ENCODE results near the gene OPCML.

Gene OPCML

DNA sequence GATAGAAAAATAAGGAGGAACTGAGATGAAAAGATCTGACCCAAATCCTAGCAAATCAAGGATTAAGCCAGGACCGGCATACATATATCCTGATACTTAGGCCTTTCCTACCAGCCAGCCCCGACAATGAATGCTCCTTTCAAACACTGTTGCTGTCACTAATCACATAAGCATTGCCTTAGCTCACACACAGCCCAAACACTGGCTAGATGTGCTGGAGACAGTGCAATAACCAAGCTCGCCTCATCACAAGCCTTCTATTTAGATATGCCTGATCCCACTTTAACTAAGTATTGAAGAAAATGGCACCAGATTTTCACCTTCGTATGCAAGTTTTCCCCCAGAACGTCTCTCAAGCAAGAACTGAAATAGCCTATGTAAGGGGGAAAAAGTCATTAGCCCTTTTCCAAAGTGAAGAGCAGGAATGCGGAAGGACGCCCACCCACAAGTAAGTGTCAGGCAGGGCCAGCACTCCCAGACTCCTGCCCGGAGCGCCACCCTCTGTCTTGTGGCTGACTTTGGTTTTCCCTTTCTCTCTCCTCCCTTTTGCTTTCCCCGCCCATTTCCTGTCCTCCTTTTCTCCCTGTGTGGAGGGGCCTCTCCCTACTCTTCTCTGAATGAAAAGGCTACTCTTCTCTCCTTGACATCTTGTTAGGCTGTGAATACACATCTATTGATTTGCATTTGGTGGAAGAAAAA lies 8.9 kb upstream of the OPCML start:
- DNase-seq (ENCODE audit: low spot score) = no peak

DNA sequence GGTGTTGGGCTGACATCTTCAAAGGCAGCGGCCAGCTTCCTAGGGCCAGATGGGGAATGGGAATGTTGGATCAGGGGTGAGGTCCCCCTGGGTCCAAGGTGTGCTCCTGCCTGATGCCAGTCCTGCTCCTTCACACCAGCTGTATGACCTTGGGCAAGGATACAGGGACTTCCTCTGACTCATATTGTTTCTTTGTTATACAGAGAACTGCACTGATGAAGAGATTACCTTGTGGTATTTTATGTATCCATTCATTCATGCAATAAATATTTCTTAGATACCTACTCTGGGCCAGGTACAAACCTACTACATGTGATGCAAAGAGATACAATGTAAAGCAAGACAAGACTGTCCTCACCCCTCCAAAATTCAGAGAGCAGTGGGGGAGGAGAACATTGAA lies 3.9 kb upstream of the OPCML start:
- no peak for DNase-seq (ENCODE audit: low spot score)

DNA sequence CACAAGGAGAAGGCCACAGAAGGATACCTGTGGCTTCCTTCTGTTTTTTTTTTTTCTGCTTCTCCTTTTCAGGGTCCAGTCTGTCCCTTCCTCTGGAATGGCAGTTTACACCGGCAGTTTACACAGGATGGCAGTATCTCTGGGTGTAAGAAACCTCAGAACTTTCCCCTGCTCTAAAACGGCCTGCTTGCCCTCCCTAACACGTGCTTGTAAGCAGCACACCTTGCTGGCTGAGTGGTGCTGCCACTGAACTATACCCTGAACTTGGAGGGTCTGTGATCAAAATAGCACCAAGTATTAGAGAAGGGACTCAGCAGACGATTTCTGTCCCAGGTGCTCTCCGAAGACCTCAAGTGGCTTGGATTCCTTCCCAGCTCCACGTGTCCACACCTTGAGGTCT lies 904 bp upstream of the OPCML start:
- DNase-seq (ENCODE audit: low spot score) = no peak

DNA sequence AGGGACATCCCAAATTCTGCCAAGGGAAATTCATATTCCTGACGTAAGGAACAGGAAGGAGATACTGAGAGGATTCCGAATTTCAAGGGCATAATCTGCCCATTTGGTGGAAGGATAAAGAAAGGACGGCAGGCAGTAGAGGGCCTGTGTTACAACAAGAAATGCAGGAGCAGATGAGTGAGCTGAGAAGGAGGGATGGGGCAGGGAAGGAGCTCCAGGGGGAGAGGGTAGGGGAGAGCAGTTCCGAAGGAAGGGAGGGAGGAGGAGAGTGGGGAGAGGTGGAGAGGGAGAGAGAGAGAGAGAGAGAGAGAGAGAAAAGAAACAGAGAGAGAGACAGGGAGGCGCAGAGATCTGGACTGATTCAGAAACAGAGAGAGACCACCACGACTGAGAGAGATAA lies 843 bp downstream of the OPCML start:
- DNase-seq (ENCODE audit: low spot score) = no peak

DNA sequence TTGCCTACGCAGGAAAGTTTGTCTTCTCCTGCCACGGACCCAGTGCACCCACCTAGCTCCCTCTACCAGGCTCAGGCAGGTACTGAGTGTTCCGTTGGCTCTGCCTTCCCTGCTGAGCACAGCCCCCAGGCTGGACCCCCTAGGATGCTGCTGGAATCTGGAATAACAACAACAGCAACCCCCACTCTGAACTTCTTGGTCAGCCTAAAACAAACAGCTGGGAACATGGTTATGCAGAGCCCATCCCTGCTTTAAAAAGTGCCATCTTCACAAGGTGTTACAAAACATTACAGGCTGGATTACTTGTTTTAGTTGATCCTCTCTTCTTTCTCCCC lies 1.8 kb downstream of the OPCML start:
- no peak for DNase-seq (ENCODE audit: low spot score)

DNA sequence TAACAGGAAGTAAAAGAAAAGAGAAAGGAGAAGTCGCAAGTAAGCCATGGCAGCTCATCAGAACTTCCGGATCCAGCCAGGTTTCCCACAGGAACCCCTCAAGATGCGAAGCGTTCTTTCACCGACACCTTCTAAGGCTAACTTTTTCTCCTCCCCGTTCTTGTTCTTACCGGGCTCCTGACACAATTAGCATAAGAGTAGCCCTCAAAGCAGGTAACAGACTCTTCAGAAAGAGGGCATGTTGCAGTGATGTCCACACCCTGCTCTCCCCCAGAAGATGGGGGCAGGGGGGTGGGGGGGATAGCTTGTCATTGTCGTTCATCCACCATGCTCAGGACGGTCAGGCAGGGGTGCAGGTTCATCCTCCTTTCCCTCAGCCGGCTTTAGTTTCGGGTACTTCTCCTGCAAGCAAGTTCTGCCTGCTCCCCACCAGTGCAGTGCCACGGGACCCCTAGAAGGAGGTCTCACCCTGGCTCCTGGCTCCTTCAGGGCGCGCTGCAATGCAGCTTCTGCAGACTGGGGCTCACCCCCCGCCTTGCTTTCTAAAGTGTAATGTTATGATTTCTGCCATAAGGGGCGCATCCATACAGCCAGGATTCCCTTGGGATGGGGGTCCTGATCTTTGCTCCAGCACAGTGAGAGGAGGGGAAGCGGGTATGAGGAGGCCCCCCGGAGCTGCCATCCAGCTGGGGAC lies 2.3 kb downstream of the OPCML start:
- no peak for DNase-seq (ENCODE audit: low spot score)

DNA sequence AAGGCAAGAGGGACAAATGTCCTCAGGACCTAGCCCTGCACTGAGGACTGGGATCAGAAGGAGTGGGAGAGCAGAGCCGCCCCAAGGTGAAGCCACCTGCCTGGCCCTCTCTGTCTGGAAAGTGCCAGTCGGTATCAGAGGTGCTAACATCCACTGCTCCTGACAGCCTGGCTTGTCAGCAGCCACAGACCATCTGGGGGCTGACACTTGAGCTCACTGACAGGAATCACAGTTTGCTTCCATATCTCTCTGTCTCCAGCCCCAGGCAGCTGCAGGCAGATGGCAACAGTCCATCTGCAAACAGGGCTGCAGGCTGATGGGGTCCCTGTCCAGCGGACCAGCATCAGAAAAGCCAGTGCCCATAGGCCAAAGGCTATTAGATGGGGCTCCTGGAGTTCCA lies 5.5 kb downstream of the OPCML start:
- DNase-seq (ENCODE audit: low spot score) = no peak

DNA sequence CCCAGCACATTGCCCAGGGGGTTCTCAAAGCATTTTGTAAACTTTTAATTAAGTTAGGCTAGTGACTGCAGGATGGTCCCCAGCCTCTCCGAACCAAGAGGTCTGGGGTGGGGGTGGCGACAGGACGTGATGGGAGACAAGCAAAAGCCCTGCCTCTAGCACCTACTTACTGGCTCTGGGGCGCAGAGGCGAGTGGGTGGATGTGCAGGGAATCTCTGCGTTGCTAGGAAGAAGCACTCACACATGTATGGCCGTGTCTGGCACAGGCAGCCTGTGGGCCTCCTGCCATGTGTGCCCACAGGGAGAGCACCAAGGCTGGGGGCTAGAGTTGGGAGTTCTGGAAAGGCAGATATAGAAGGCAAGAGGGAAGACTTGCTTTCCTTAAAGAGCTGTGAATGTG lies 6.3 kb downstream of the OPCML start:
- no peak for DNase-seq (ENCODE audit: low spot score)

DNA sequence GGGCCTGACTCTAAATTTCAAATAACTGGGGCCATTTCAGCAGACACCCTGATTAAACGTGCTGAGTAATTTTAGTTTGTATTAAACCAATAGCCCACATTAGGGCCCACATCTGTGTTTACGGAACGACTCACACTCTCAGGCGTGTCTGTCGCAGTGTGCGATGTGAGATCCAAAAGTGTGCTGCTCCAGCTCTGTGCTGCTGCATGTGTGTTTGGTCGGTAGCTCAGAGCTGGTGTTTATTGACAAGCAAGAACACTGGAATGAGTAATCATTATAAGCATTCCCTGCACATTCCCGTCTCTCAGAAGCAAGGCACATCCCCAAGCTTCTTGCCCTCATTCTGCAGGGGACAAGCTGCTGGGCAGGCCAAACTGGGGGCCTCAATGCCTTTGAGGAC lies 7.8 kb downstream of the OPCML start:
- no peak for DNase-seq (ENCODE audit: low spot score)

DNA sequence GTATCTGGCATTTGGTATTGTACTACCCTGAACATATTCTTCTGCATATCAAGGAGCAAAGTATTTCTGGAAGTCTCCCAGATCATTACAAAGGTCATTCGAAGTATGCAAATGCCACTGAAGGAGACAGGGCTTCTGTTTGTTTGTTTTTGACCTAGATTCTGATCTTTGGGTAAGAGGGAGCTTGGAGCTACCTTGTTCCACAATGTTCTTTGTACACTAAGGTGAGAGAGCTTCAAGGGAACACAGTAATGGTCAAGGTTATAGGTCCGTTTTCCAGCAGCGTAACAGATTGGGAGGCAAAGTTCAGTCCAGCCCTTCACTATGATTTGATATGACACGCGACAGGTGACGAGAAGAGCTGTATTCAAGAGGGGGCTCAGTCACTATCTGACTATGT lies 10.0 kb downstream of the OPCML start:
- no peak for DNase-seq (ENCODE audit: low spot score)

DNA sequence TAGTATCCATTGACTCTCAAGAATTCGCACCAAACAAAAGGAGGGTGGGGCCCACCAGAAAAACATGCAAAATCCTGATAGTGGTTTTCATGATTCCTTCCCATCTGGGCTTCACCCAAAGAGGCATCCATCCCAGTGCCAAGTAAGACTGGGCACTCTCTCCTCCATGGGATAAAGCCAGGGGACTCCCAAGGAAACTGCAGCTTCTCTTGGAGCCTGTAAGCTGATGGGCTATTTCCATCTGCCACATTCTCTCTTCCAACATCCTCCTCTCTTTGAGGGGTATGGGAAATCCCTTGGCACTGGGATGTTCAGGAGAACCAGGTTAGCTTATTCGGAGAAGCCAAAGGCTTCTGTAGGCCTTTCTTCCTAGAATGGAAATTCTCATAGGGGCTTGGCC lies 10.8 kb downstream of the OPCML start:
- DNase-seq (ENCODE audit: low spot score) = no peak

DNA sequence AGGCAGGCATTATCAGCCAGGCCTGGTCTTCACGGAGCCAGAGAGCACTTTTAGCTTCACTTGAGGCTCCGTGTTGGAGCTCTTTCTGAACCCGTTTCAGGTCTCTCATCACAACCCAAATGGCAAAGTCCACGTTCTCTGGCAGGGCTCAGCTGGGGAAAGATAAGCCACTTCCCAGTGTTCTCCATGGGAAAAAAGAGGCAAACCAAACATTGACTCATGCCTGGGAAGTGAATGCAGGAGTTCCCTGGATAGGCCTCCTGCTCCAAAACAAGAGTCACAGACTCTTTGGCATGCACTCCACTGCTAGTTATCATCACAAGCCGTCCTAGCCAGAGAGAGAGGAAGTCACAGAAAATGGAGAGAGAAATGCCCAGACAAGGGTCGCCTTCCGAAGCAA lies 11.6 kb downstream of the OPCML start:
- no peak for DNase-seq (ENCODE audit: low spot score)

DNA sequence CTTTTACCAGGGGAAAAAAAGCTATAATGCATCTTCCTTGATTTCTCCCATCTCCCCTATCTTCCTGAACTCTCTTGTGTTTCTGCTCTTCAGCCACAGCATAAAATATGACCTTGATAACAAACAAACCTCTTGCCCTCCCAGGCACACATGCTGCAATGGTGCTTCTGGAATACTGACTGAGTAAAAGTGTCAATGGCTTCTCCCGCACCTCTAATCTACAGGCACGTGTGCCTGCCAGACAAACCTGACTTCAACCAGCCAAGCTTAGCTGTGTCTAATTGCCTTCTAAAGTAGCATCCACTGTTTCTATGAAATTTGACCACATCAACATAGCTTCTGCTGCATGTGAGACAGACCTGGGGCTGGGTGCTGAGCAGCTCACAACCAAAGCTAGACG lies 12.7 kb downstream of the OPCML start:
- DNase-seq (ENCODE audit: low spot score) = no peak

DNA sequence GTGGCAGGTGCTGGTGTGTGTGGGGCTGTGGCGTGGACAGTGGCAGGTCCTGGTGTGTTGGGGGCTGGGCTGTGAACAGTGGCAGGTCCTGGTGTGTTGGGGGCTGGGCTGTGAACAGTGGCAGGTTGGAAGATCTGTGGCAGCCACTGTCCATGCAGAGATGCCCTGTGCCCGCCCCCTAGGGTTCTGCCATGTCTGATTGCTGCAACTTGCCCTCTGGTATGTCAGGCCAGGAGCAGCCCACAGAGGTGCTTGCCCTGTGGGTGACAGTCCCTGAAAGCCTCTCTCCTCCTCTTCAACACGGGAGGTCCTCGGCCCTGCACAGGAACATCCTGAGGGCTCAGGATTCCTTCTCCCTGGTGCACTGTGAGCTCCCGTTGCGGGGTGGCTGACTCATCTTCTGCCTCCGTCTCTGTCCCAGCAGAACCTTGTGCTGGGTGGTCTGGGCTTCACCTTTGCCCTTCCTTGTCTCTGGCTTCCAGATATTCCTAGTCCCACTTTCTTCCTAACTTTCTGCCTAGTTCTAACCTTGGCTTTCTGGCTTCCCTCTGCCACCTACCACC lies 13.5 kb downstream of the OPCML start:
- no peak for DNase-seq (ENCODE audit: low spot score)

DNA sequence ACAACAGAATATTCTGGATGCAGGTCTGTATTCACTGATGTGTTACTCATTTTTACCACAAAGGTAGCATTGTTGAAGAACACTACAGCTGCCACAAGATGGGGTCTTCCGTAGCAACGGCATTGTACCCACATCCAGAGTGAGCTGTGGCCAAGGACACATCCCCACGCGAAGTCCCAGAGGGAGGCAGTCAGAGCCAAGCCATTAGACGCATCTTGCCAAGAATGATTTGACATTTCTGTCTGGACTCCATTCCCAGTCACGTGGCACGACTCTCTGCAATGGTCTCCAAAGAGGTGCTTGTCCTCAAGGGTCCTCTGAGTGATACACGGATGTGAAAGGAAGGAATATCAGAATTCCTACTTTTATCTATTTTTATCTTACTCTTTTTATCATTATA lies 15.5 kb downstream of the OPCML start:
- no peak for DNase-seq (ENCODE audit: low spot score)

DNA sequence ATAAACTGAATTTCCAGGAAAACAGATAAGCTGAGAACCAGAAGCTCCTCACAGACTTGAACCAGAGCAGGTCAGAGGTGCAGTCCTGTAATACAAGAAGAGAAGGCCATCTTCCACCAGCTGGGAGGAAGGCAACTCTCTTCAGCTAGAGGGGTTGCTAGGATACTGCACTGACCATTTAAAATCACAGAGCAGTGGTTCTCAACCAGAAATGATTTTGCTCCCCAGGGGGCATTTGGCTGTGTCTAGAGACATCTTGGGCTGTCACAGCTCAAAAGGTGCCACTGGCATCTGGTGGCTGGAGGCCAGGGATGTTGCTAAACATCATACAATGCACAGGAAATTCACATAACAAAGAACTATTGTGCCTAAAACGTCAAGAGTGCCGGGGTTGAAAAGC lies 17.2 kb downstream of the OPCML start:
- DNase-seq (ENCODE audit: low spot score) = no peak

DNA sequence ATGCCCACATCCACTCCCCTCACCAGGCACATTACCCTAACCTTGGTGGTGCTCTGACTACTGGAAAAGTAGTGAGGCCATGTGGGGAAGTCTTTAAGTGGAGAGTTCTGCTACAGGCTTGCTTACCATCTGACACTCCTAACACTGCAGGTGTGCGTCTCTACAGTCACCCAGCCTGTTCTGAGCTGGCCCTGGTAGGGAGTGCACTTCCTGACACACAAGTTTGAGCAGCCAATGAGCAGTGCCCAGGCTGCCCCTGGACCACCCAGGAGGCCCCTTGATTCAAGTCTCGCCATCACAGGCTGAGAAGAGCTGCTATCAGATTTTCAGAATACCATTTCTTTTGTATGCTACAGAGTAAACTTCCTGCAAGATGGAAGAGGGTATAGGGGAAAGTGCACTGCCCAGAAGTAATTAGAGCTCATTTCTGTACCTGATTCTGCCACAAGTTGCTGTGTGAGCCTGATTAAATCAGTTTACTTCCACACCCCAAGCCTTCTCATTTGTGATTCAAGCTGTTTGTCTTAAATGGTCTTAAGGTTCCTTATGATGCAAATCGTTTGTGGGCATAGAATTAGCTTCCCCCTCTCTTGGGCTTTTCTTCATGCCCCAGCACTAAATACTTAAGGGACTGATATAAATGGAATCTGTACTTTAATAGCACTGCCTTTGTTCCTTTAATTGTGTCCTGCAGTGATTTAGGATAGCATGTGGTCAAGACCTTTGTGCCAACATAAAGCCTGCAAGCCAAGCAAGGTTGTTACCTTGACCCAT lies 22.2 kb downstream of the OPCML start:
- no peak for DNase-seq (ENCODE audit: low spot score)

DNA sequence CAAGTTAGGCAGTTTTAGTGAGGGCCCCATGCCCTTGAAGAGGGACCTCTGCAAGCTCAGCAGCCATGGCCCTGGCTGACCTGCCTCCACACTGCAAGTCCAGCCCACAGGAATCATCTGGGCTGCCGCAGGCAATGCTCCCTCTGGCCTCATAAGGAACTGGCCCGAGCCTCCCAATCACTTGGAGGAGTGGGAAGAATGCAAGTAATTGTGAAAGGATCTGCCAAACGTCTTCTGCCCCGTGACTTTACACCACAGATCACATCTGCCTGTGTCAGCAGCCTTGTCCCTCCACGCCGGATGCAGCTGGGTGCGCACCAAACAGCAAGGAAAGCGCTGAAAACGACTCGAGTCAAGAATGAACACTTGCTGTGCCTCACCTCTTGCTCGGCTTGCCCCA lies 23.8 kb downstream of the OPCML start:
- DNase-seq (ENCODE audit: low spot score) = no peak

DNA sequence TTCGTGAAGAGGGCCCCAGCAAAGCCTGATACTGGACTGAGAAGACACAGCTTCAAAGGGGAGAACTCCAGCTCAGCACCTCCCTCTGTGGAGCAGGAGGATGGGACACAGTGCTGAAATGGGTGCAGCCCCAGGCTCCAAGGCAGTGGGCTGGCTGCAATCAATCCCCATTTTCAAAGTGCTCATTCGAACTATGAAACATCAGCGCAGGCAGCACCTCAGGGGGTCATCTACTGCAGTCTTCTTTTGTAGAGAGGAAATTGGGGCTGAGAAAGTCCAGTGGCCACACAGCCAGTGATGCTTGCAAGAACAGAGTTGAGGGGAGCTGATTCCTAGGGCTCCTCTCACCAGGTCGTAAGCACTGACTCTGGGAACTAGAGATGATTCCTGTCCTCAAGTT lies 25.1 kb downstream of the OPCML start:
- DNase-seq (ENCODE audit: low spot score) = no peak

DNA sequence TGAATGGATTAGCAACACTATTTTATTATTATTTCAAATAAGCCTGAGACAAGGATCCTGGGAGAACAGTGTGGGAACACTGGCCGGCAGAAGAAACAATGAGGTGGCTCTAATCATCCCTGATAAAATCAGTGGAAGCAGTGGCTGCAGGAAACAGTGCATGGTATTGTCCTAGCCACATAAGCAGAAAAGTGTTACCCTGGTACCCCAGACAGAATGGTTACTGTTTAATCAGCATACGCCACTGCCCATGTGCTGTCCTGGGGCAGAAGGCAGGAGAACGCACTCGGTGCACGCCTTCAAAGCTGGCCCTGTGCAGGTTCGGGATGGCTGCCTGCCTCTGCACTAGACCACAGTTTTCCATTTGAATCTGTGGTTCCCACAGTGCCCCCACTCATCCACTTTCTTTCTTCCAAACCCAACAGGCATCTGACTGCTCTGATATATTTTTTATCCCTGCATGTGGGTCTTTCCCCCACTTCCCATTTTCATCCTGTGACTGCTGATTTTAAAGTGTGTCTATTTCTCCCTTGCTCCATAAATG lies 25.7 kb downstream of the OPCML start:
- DNase-seq (ENCODE audit: low spot score) = no peak

DNA sequence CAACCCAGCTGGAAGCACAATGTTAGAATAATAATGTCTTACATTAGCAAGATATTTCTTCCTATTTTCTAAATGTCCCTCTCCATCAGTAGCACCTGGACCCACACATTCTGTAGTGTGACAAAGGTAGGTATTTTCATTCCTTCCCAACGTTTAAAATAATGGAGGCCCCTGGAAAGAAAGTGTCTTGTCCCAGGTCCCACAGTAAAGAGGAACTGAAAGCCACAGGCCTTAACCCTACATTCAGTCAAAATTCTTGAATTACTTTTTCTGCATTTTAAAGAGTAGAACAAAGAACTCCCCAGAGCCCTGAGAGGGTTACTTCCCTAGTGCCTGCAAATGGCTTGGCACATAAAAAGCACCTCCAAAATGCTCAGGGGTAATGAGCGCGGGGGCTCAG lies 26.3 kb downstream of the OPCML start:
- DNase-seq (ENCODE audit: low spot score) = no peak

DNA sequence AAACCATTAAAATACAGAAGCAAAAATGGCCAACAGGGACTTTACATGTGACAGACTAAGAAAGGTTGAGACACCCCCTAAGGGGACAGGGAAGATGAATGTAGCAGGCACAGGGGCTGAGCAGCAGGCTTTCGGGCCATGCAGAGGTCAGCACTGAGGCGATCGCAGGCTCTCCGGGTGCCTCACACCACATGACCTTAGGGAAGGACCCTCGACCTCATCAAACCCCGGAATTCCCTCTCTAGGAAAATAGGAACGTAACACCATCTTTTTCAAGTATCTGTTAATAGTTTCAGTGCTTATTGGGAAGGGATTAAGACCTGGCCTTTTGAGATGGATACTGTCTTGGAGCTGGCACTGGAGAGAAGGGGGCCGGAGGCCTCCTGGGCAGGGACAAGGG lies 27.4 kb downstream of the OPCML start:
- no peak for DNase-seq (ENCODE audit: low spot score)

DNA sequence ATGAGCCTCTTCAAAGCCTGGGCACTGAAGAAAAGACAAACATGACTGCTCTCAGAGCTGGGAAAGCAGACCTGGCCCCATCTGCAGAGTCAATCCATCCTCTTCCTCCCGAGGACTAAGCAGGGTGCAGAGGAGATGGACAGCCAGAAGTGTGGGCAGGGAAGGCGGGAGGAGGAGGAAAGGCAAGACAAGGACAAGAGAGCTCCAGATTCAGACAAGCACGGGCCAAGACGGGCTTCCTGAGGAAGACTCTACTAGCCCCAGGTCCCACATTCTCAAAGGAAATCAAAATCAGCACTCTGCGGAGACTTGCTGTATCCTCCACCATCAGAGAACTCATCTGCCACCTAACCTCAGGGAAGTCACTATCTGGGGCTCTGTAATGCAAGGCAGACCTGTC lies 28.5 kb downstream of the OPCML start:
- DNase-seq (ENCODE audit: low spot score) = no peak

Data from HuH-7 (cell line).